ENCODE measurements around the gene STPG3.
A peak's percentile ranks its signal among the peaks of the same experiment; 100 is the strongest.

The STPG3 gene

DNA sequence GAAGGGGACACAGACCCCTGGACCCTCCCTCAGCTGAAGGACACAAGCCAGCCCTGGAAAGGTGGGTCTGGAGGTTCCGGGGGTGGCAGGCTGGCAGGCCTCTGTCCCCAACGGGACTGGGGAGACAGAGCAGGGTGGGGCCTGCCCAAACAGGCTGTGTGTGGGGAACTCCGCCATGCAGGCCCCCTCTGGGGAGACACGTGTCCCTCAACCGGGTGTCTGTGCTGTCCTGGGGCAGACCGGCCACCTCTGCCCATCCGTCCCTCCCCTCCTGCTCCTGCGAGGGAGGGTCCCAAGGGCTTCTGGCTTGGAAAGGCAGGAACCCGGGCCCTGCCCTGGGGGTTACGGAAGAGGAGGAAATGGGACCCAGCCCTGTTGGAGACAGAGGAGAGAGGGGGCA, 19.0 kb upstream of the STPG3 start:
- peaks cover 3% of the 10 kb centered on the region for H3K36me3 ChIP-seq (ENCODE audit: insufficient read depth, insufficient read length, low read length)
- no peak for DNase-seq (ENCODE audit: low read depth, low spot score)
- H3K4me3 ChIP-seq (ENCODE audit: insufficient read length, low read depth), result no peak overlapping the region
- peaks cover 49% of the 10 kb centered on the region for H3K4me1 ChIP-seq (ENCODE audit: insufficient read depth, insufficient read length)
- TF ChIP-seq SUZ12 (IDR thresholded peaks at IDR 0.05; ENCODE audit: extremely low read depth, insufficient read depth, insufficient read length) (no peak), ZNF274 (IDR thresholded peaks at IDR 0.05; ENCODE audit: low read depth, low read length) (no peak), YY1 (IDR thresholded peaks at IDR 0.05; ENCODE audit: insufficient read depth, insufficient read length) (no peak)
- no peaks in the 10 kb centered on the region for H3K27me3 ChIP-seq (ENCODE audit: insufficient read depth, insufficient read length)
- no peaks in the 10 kb centered on the region for H3K9me3 ChIP-seq (ENCODE audit: insufficient read depth, low read length)
- H3K9ac ChIP-seq (ENCODE audit: insufficient read length, low read depth), result no peak overlapping the region

DNA sequence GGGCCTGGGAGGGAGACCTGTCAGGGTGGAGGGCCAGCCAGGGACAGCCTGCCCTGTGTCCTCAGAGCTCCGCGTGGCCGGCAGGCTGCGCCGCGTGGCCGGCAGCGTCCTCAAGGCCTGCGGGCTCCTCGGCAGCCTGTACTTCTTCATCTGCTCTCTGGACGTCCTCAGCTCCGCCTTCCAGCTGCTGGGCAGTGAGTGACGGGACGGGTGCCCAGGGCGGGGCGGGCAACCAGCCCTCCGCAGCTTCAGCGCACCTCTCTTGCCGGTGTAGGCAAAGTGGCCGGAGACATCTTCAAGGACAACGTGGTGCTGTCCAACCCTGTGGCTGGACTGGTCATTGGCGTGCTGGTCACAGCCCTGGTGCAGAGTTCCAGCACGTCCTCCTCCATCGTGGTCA, 18.6 kb upstream of the STPG3 start:
- Histone ChIP-seq H3K4me3 (ENCODE audit: insufficient read length, low read depth) (no peak overlapping the region), H3K27me3 (ENCODE audit: insufficient read depth, insufficient read length) (no peaks in the 10 kb centered on the region), H3K4me1 (ENCODE audit: insufficient read depth, insufficient read length) (peaks cover 50% of the 10 kb centered on the region), H3K9ac (ENCODE audit: insufficient read length, low read depth) (no peak overlapping the region), H3K36me3 (ENCODE audit: insufficient read depth, insufficient read length, low read length) (peaks cover 3% of the 10 kb centered on the region), H3K9me3 (ENCODE audit: insufficient read depth, low read length) (no peaks in the 10 kb centered on the region)
- TF ChIP-seq ZNF274 (IDR thresholded peaks at IDR 0.05; ENCODE audit: low read depth, low read length) (no peak), SUZ12 (IDR thresholded peaks at IDR 0.05; ENCODE audit: extremely low read depth, insufficient read depth, insufficient read length) (no peak), YY1 (IDR thresholded peaks at IDR 0.05; ENCODE audit: insufficient read depth, insufficient read length) (no peak)
- DNase-seq (ENCODE audit: low read depth, low spot score), result no peak

DNA sequence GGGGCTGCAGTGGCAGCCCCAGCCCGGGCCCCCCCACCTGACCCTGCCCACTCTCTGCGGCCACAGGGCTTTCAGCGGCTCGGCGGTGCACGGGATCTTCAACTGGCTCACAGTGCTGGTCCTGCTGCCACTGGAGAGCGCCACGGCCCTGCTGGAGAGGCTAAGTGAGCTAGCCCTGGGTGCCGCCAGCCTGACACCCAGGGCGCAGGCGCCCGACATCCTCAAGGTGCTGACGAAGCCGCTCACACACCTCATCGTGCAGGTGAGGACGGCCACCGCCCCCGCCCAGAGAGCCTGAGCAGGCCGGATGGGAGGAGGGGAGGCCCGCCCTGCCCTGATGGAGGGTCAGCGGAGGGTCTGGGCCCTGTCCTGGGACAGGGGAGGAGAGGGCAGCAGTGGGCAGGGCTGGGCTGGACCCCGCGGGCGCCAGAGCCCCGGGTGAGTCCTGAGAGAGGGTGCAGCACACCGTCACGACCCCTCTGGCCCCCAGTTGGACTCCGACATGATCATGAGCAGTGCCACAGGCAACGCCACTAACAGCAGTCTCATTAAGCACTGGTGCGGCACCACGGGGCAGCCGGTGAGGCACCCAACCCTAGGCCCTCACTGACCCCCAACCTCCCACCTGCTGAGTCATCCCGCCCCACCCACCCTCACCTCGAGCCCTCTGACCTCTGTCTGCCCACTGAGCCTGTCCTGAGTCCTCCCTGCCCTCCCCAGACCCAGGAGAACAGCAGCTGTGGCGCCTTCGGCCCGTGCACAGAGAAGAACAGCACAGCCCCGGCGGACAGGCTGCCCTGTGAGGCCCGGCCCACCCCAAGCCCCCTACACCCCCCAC, 17.7 kb upstream of the STPG3 start:
- Histone ChIP-seq H3K4me3 (ENCODE audit: insufficient read length, low read depth) (no peak overlapping the region), H3K36me3 (ENCODE audit: insufficient read depth, insufficient read length, low read length) (peaks cover 5% of the 10 kb centered on the region), H3K4me1 (ENCODE audit: insufficient read depth, insufficient read length) (peaks cover 54% of the 10 kb centered on the region), H3K9ac (ENCODE audit: insufficient read length, low read depth) (no peak overlapping the region), H3K27me3 (ENCODE audit: insufficient read depth, insufficient read length) (no peaks in the 10 kb centered on the region), H3K9me3 (ENCODE audit: insufficient read depth, low read length) (no peaks in the 10 kb centered on the region)
- no peak for DNase-seq (ENCODE audit: low read depth, low spot score)
- TF ChIP-seq SUZ12 (IDR thresholded peaks at IDR 0.05; ENCODE audit: extremely low read depth, insufficient read depth, insufficient read length), result no peak
- TF ChIP-seq ZNF274 (IDR thresholded peaks at IDR 0.05; ENCODE audit: low read depth, low read length), result no peak
- no peak for TF ChIP-seq YY1 (IDR thresholded peaks at IDR 0.05; ENCODE audit: insufficient read depth, insufficient read length)

DNA sequence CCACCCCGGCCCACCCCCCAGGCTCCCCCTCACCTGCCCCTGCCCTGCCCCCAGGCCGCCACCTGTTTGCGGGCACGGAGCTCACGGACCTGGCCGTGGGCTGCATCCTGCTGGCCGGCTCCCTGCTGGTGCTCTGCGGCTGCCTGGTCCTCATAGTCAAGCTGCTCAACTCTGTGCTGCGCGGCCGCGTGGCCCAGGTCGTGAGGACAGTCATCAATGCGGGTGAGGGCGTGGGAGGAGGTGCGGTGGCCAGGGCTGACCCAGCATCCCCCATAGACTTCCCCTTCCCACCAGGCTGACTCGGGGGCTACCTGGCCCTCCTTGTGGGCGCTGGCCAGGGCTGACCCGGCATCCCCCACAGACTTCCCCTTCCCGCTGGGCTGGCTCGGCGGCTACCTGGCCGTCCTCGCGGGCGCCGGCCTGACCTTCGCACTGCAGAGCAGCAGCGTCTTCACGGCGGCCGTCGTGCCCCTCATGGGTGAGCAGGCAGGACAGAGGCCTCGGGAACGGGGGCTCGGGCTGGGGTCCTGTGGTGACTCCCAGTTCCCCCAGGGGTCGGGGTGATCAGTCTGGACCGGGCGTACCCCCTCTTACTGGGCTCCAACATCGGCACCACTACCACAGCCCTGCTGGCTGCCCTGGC, 16.9 kb upstream of the STPG3 start:
- no peak for TF ChIP-seq SUZ12 (IDR thresholded peaks at IDR 0.05; ENCODE audit: extremely low read depth, insufficient read depth, insufficient read length)
- TF ChIP-seq ZNF274 (IDR thresholded peaks at IDR 0.05; ENCODE audit: low read depth, low read length), result no peak
- no peak for TF ChIP-seq YY1 (IDR thresholded peaks at IDR 0.05; ENCODE audit: insufficient read depth, insufficient read length)
- H3K4me1 ChIP-seq (ENCODE audit: insufficient read depth, insufficient read length), result peaks cover 54% of the 10 kb centered on the region
- DNase-seq (ENCODE audit: low read depth, low spot score), result no peak

DNA sequence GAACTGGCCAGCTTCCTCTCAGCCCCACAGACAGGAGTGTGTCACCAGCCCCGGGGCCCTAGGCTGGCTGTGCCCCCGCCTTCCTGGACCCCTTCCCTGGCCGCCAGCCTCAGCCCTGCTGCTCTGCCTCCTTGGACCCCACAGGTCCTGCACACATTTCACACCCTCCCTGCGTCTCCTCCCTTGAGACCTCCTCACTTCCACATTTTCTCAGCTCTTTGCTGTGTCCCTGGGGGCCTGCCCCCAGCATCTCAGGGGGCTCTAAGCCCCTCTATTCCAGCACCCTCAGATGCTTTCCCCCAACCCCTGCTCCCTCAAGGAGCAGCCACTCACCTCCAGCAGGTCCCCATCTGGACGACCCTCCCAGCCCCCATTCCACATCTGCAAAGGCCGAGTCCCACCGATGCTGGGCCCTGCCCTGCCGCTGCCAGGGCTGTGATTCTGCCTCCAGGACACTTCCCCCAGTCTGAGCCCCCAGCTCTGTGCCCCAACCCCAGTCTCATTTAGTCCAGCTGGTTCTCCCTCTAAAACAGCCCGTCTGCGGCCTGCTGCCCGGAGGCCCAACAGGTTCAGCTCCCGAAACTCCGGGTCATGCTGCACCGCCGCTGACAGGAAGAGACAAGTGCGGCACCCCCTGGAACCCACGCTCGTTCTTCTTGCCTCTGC, 16.2 kb upstream of the STPG3 start:
- H3K9ac ChIP-seq (ENCODE audit: insufficient read length, low read depth), result peak overlapping the region; percentile 26
- H3K27me3 ChIP-seq (ENCODE audit: insufficient read depth, insufficient read length), result no peaks in the 10 kb centered on the region
- no peak overlapping the region for H3K4me3 ChIP-seq (ENCODE audit: insufficient read length, low read depth)
- DNase-seq (ENCODE audit: low read depth, low spot score), result no peak
- TF ChIP-seq ZNF274 (IDR thresholded peaks at IDR 0.05; ENCODE audit: low read depth, low read length), result no peak
- TF ChIP-seq SUZ12 (IDR thresholded peaks at IDR 0.05; ENCODE audit: extremely low read depth, insufficient read depth, insufficient read length), result no peak
- no peak for TF ChIP-seq YY1 (IDR thresholded peaks at IDR 0.05; ENCODE audit: insufficient read depth, insufficient read length)
- H3K36me3 ChIP-seq (ENCODE audit: insufficient read depth, insufficient read length, low read length), result peaks cover 12% of the 10 kb centered on the region
- peaks cover 50% of the 10 kb centered on the region for H3K4me1 ChIP-seq (ENCODE audit: insufficient read depth, insufficient read length)
- no peaks in the 10 kb centered on the region for H3K9me3 ChIP-seq (ENCODE audit: insufficient read depth, low read length)

More for the DNA sequence above, 16.9 kb upstream of the STPG3 start:
- Histone ChIP-seq H3K9me3 (ENCODE audit: insufficient read depth, low read length) (no peaks in the 10 kb centered on the region), H3K36me3 (ENCODE audit: insufficient read depth, insufficient read length, low read length) (peaks cover 12% of the 10 kb centered on the region), H3K27me3 (ENCODE audit: insufficient read depth, insufficient read length) (no peaks in the 10 kb centered on the region), H3K9ac (ENCODE audit: insufficient read length, low read depth) (peak overlapping the region; percentile 26), H3K4me3 (ENCODE audit: insufficient read length, low read depth) (no peak overlapping the region)

DNA sequence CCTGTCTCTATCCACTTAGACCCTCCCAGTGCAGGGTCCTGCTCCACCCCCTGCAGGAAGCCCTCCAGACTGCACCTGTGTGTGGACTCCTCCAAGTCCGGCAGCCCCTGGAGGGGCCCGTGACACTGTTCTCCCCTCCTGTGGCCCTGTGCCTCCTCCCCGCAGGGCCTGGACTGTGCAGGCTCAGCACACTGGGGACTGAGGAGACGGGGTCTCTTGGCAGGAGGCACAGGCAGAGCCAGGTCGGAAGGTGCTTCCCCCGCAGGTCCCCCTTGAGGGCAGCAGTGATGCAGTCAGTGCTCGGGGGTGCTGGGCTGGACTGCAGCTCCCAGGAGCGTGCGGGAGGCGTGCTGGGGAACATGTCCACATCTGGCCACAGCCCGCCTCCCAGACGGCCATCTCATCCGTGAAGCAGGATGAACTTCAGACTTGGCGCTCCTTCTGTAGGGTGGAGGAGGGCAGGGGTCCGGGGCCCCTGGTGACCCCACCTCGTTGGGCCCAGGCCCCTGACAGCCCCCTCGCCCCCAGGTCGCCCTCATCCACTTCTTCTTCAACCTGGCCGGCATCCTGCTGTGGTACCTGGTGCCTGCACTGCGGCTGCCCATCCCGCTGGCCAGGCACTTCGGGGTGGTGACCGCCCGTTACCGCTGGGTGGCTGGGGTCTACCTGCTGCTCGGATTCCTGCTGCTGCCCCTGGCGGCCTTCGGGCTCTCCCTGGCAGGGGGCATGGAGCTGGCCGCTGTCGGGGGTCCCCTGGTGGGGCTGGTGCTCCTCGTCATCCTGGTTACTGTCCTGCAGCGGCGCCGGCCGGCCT, 15.5 kb upstream of the STPG3 start:
- DNase-seq (ENCODE audit: low read depth, low spot score), result no peak
- H3K4me1 ChIP-seq (ENCODE audit: insufficient read depth, insufficient read length), result peaks cover 44% of the 10 kb centered on the region
- peak overlapping the region; percentile 57 for H3K9ac ChIP-seq (ENCODE audit: insufficient read length, low read depth)

More for the DNA sequence above, 15.5 kb upstream of the STPG3 start:
- no peak for TF ChIP-seq SUZ12 (IDR thresholded peaks at IDR 0.05; ENCODE audit: extremely low read depth, insufficient read depth, insufficient read length)
- no peak for TF ChIP-seq ZNF274 (IDR thresholded peaks at IDR 0.05; ENCODE audit: low read depth, low read length)
- Histone ChIP-seq H3K27me3 (ENCODE audit: insufficient read depth, insufficient read length) (no peaks in the 10 kb centered on the region), H3K4me3 (ENCODE audit: insufficient read length, low read depth) (no peak overlapping the region), H3K9me3 (ENCODE audit: insufficient read depth, low read length) (no peaks in the 10 kb centered on the region), H3K36me3 (ENCODE audit: insufficient read depth, insufficient read length, low read length) (peaks cover 12% of the 10 kb centered on the region)
